ENCODE results near the gene SHROOM1. TPM values are rescaled to one million over a fixed set of nuclear protein-coding genes. Genes with fewer than 3 reads are reported as not detected.

The SHROOM1 gene
- total RNA-seq, 4 donors from 2014 or later = 5.8 to 10.3 (median 6.5) TPM

DNA sequence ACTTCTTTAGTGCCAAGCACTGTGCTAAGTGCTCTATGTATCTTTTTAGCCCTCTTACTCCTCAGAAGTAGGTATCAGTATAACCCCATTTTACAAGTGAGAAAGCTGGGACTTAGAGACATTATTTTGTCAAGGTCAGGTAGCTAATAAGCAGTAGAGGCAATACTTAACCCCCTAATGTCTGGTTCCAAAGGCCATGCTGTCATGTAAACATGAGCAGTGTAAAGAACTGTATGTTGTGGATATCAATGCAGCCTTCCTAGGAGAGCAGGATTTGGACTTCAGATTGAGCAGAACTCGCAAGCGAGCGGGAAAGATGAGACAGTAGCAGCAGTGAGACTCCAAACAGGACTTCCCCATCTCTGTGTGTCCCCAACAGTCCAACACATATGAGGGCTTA, 3.6 kb upstream of the SHROOM1 start:
- WGBS, 2 donors (ENCODE audit: low coverage in 1 of 2) = 90 to 100% methylated on average over 3 of the region's 3 CpGs
- Histone ChIP-seq H3K27ac (no peak overlapping the region), H3K36me3 (no peaks in the 10 kb centered on the region), H3K4me1 (peaks cover 0 to 18% (median 7%) of the 10 kb centered on the region in 3 donors), H3K9me3 (no peaks in the 10 kb centered on the region), H3K4me3 (no peak overlapping the region), H3K27me3 (no peaks in the 10 kb centered on the region)
- TF ChIP-seq POLR2AphosphoS5 (IDR thresholded peaks at IDR 0.05) (no peak), POLR2A (IDR thresholded peaks at IDR 0.05) (no peak), EP300 (IDR thresholded peaks at IDR 0.05) (no peak)
- TF ChIP-seq, protein P1, sequence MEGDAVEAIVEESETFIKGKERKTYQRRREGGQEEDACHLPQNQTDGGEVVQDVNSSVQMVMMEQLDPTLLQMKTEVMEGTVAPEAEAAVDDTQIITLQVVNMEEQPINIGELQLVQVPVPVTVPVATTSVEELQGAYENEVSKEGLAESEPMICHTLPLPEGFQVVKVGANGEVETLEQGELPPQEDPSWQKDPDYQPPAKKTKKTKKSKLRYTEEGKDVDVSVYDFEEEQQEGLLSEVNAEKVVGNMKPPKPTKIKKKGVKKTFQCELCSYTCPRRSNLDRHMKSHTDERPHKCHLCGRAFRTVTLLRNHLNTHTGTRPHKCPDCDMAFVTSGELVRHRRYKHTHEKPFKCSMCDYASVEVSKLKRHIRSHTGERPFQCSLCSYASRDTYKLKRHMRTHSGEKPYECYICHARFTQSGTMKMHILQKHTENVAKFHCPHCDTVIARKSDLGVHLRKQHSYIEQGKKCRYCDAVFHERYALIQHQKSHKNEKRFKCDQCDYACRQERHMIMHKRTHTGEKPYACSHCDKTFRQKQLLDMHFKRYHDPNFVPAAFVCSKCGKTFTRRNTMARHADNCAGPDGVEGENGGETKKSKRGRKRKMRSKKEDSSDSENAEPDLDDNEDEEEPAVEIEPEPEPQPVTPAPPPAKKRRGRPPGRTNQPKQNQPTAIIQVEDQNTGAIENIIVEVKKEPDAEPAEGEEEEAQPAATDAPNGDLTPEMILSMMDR (IDR thresholded peaks at IDR 0.05) = no peak
- ATAC-seq = no peak

DNA sequence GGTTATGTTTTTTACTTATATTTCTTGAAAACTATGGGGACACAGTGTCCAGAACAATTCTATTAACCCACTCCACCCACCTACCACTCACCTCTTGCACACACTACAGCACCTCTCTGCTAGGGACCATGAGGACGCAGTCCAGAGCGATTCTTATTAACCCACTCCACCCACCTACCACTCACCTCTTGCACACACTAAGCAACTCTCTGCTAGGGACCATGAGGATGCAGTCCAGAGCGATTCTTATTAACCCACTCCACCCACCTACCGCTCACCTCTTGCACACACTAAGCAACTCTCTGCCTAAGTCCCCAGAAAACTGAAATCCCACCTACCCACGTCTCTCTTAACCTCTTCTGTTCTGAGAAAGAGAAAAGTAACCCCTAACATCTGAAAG, 2.2 kb upstream of the SHROOM1 start:
- Histone ChIP-seq H3K27me3 (no peaks in the 10 kb centered on the region), H3K4me1 (peaks cover 0 to 22% (median 7%) of the 10 kb centered on the region in 3 donors), H3K36me3 (no peaks in the 10 kb centered on the region), H3K9me3 (no peaks in the 10 kb centered on the region), H3K4me3 (no peak overlapping the region), H3K27ac (no peak overlapping the region)
- WGBS, 2 donors (ENCODE audit: low coverage in 1 of 2) = 87 to 100% methylated on average over 1 to 5 of the region's 5 CpGs
- no peak for ATAC-seq
- TF ChIP-seq EP300 (IDR thresholded peaks at IDR 0.05) (no peak), POLR2AphosphoS5 (IDR thresholded peaks at IDR 0.05) (no peak), POLR2A (IDR thresholded peaks at IDR 0.05) (no peak)
- TF ChIP-seq, protein P1 (IDR thresholded peaks at IDR 0.05) = no peak

DNA sequence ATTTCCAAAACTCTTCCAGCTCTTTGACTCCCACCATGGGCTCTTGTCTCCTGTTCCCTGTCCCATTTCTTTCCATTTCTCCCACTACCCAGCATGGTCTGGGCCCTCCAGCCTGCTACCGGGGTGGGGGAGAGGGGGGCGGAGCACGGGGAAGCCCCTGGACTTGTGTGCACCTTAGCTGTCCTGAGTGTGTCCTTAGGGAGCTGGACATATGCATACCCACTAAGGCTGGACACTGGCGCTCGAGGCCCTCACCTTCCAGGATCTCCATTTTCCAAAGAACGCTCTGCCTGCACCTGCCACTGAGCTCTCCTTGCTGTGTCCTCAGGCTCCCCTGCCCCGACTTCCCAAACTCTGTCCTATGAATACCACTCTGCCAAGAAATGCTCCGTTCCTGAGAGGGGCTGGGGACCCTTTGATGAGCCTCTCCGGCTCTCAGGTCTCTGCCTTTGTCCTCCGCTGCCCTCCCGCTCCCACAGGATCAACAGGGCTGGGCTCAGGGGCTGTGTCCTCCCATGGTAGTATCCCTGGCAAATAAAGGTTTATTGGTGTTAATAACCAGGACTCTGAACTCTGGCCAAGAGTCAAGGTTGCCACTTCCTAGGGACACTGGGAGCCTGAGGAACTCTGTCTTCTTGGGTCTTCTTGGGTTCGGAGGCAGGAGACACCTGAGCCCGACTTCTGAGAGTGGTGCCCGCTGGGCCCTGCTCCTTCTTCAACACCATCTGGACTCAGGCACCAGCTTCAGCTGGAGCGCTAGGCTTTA, 831 bp upstream of the SHROOM1 start:
- Histone ChIP-seq H3K4me1 (peaks cover 0 to 28% (median 7%) of the 10 kb centered on the region in 3 donors), H3K9me3 (no peaks in the 10 kb centered on the region), H3K27me3 (no peaks in the 10 kb centered on the region), H3K27ac (peak overlapping the region in 3 of 4 donors; percentile 85 to 88 (median 88)), H3K36me3 (peaks cover 0 to 6% of the 10 kb centered on the region in 2 donors), H3K4me3 (peak overlapping the region in 1 of 2 donors; percentile 92)
- TF ChIP-seq POLR2AphosphoS5 (IDR thresholded peaks at IDR 0.05) (no peak), EP300 (IDR thresholded peaks at IDR 0.05) (no peak), POLR2A (IDR thresholded peaks at IDR 0.05) (no peak)
- TF ChIP-seq, protein P1 (IDR thresholded peaks at IDR 0.05) = no peak
- 93 to 96% methylated on average over 3 to 8 of the region's 15 CpGs for WGBS, 2 donors (ENCODE audit: low coverage in 1 of 2)
- no peak for ATAC-seq

DNA sequence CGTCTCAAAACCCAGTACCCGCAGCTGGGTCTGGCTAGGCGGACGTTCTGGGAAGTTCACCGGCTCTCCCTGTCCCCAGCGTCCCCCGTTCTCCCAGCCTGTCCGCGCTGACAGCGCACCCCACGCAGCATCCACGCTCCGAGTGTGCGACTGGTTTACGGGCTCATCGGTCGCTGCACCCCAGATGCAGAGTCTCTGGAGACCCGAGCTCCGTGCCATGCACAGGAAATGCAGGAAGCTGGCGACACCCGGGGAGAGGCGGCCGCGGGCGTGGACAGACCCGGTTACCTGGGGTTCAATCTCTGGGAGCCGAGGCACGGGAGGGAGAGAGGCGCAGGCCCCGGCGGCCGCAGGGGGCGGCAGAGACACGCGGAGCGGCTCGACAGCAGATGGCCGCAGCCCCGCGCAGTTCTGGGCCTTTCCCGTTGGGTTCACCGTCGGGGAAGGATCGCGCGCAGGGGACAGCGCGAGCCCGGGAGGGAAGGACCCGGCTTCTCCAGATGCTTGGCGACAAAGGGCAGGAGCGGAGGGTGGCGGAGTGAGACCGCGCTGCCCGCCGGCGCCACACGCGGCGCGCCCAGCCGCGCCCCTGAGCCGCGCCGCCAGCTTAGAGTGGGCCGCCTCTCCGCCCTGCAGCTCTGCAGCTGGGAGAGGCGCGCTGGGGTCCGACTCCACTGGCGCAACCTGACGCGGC, 558 bp downstream of the SHROOM1 start:
- WGBS, 2 donors (ENCODE audit: low coverage in 1 of 2) = no CpG with 5 or more reads among the region's 75 CpGs
- TF ChIP-seq EP300 (IDR thresholded peaks at IDR 0.05) (no peak), POLR2AphosphoS5 (IDR thresholded peaks at IDR 0.05) (peak; percentile 34), POLR2A (IDR thresholded peaks at IDR 0.05) (no peak)
- TF ChIP-seq, protein P1 (IDR thresholded peaks at IDR 0.05) = peak in 3 of 4 experiments; percentile 84 to 97 (median 84)
- Histone ChIP-seq H3K27ac (peak overlapping the region; percentile 2 to 88 (median 86)), H3K36me3 (peaks cover 0 to 18% of the 10 kb centered on the region in 2 donors), H3K4me3 (peak overlapping the region; percentile 50 to 92), H3K4me1 (peaks cover 0 to 38% (median 7%) of the 10 kb centered on the region in 3 donors), H3K27me3 (peaks cover 12% of the 10 kb centered on the region), H3K9me3 (no peaks in the 10 kb centered on the region)
- peak; percentile 90 for ATAC-seq
